Nephron (organoid): ENCODE data around the gene LRIT3.
"Not testable (repeated sequence)": the region's sequence is repeated elsewhere in the genome, so short reads cannot be mapped to it uniquely, and the experiment has no call there.

Source experiments
- H3K27ac Mint-ChIP-seq, 3 experiments: 2 replicates each; pipeline ENCODE4 v1.8.0; 2020; ENCODE audit warnings: mixed read lengths in 3 of 3, mild to moderate bottlenecking in 2 of 3, moderate library complexity in 1 of 3
- H3K27me3 Mint-ChIP-seq: 2 replicates; pipeline ENCODE4 v1.8.0; 2021; ENCODE audit warnings: low read depth, mild to moderate bottlenecking, moderate library complexity, mixed read lengths
- H3K36me3 Mint-ChIP-seq: 2 replicates; pipeline ENCODE4 v1.8.0; 2020; ENCODE audit warnings: low read depth, mixed read lengths
- H3K4me1 Mint-ChIP-seq: 2 replicates; pipeline ENCODE4 v1.8.0; 2020; ENCODE audit warnings: mixed read lengths
- H3K4me3 Mint-ChIP-seq, 3 experiments: 2 replicates each; pipeline ENCODE4 v1.8.0; 2020; ENCODE audit warnings: mild to moderate bottlenecking in 3 of 3, mixed read lengths in 3 of 3, moderate library complexity in 2 of 3
- H3K9me3 Mint-ChIP-seq: 2 replicates; pipeline ENCODE4 v1.8.0; 2020; ENCODE audit warnings: mixed read lengths
- CTCF ChIP-seq, 3 experiments: fragments of 200-600 bp; sonication (generic); IDR thresholded peaks; one replicate each; pipeline ENCODE4 v1.5.0; 2021; ENCODE audit warnings: antibody characterized with exemption in 3 of 3; ENCODE audit not compliant: unreplicated experiment in 3 of 3

LRIT3 gene

DNA sequence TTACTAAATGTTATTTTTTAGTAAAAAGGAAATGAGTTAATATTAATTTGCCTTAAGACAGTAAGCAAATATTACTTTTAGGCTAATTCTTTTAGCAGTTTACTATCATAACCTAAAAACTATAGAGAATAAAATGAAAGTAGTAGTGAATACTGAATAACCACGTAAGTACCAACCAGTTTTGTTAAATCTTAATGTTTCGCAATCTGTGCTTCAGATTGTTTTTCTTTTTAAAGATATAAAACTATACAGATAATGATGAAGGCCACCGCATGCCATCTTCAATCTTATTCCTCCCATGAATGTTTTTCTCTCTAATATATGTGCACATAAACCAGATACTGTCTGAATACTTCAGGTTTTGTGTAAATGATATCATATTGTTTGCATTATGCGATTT is 14.2 kb upstream of the LRIT3 start:
- TF ChIP-seq CTCF (IDR thresholded peaks at IDR 0.05; ENCODE audit: unreplicated experiment in 3 of 3) = no peak
- H3K36me3 Mint-ChIP-seq = no peaks in the 10 kb centered on the region
- no peak overlapping the region for H3K4me3 Mint-ChIP-seq
- no peaks in the 10 kb centered on the region for H3K4me1 Mint-ChIP-seq
- peaks cover 3% of the 10 kb centered on the region for H3K27me3 Mint-ChIP-seq
- H3K9me3 Mint-ChIP-seq = no peaks in the 10 kb centered on the region
- H3K27ac Mint-ChIP-seq = no peak overlapping the region

- Mint-ChIP-seq H3K27me3 (peaks cover 3% of the 10 kb centered on the region), H3K36me3 (no peaks in the 10 kb centered on the region), H3K27ac (no peak overlapping the region), H3K9me3 (no peaks in the 10 kb centered on the region), H3K4me3 (no peak overlapping the region), H3K4me1 (no peaks in the 10 kb centered on the region)
- TF ChIP-seq CTCF (IDR thresholded peaks at IDR 0.05; ENCODE audit: unreplicated experiment in 3 of 3) = no peak
Observed at GRCh38 chr4:109836985-109837384, 10.9 kb upstream of the LRIT3 start.

GRCh38 chr4:109846395-109847098 is 1.4 kb upstream of the LRIT3 start:
- TF ChIP-seq CTCF (IDR thresholded peaks at IDR 0.05; ENCODE audit: unreplicated experiment in 3 of 3) = no peak
- peaks cover 4% of the 10 kb centered on the region for H3K27me3 Mint-ChIP-seq
- H3K27ac Mint-ChIP-seq = no peak overlapping the region
- no peaks in the 10 kb centered on the region for H3K36me3 Mint-ChIP-seq
- no peak overlapping the region for H3K4me3 Mint-ChIP-seq
- H3K4me1 Mint-ChIP-seq = no peaks in the 10 kb centered on the region
- H3K9me3 Mint-ChIP-seq = no peaks in the 10 kb centered on the region

- H3K27me3 Mint-ChIP-seq = peaks cover 4% of the 10 kb centered on the region
- H3K4me3 Mint-ChIP-seq = no peak overlapping the region
- H3K27ac Mint-ChIP-seq = no peak overlapping the region
- no peaks in the 10 kb centered on the region for H3K4me1 Mint-ChIP-seq
- TF ChIP-seq CTCF (IDR thresholded peaks at IDR 0.05; ENCODE audit: unreplicated experiment in 3 of 3) = no peak
- H3K36me3 Mint-ChIP-seq = no peaks in the 10 kb centered on the region
- no peaks in the 10 kb centered on the region for H3K9me3 Mint-ChIP-seq
Observed at GRCh38 chr4:109848501-109848900, 594 bp downstream of the LRIT3 start.

DNA sequence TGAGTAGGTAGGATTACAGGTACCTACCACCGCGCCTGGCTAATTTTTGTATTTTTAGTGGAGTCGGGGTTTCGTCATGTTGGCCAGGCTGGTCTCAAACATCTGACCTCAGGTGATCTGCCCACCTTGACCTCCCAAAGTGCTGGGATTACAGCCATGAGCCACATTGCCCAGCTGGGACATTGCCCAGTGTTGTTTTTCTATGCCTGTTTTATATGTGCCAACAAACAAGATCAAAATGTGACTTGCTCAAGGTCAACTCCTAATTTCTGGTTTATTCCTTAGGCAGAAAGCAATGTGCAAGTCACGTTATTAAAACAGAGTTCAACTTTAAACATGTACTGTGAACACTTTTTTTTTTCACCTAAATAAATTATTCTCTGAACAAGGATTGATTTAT is 2.7 kb downstream of the LRIT3 start:
- H3K36me3 Mint-ChIP-seq = no peaks in the 10 kb centered on the region
- no peaks in the 10 kb centered on the region for H3K4me1 Mint-ChIP-seq
- H3K4me3 Mint-ChIP-seq = no peak overlapping the region
- no peak overlapping the region for H3K27ac Mint-ChIP-seq
- H3K27me3 Mint-ChIP-seq = peaks cover 4% of the 10 kb centered on the region
- no peak for TF ChIP-seq CTCF (IDR thresholded peaks at IDR 0.05; ENCODE audit: unreplicated experiment in 3 of 3)
- peaks cover 2% of the 10 kb centered on the region for H3K9me3 Mint-ChIP-seq

GRCh38 chr4:109859426-109860300 is 11.8 kb downstream of the LRIT3 start:
- not testable (repeated sequence) for H3K4me3 Mint-ChIP-seq, H3K27me3 Mint-ChIP-seq, H3K36me3 Mint-ChIP-seq, H3K4me1 Mint-ChIP-seq, H3K27ac Mint-ChIP-seq
- peaks cover 41% of the 10 kb centered on the region for H3K9me3 Mint-ChIP-seq
